ENCODE results near the gene PDE4B.

The PDE4B gene

DNA sequence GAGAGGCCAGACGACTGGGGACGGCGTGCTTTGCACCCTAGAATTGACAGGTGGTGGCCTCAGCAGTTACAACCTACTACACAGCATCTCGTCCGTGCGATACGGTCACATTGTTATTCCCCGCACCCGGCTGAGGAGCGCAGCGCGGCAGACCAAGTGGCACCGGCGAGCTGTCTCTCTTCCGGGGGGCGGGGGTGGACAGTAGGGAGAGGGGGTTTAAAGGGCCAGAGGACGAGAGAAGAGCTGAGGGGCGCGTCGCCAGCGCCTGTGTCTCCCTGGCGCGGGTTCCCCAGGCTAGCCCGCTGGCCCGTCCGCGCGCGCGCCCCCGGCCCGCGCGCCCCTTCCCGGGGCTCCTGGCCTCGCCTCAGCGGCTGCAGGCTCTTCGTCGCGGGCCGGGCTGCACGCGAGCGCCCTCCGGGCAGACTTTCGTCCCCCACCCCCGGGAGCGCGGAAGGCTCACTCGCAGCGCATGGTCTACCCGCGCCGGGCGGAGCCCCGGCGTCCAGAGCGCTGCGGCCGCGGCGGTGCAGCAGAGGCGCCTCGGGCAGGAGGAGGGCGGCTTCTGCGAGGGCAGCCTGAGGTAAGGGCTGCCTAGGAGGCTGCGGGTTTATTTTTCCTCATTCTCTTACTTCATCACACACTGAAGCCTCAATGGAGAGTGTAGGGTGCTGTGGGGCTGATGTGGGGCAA lies at the start of gene PDE4B:
TSS of gene PDE4B (plus strand) at position 227 of the 690 bp plus-strand sequence.
- Histone ChIP-seq H3K27ac (ENCODE audit: low read length) (no peak within 1 kb of the TSS), H2AFZ (ENCODE audit: low read depth, low read length) (no peak within 1 kb of the TSS), H3K4me2 (ENCODE audit: low read length) (no peak within 1 kb of the TSS), H3K79me2 (ENCODE audit: low read length) (no peaks in the 10 kb centered on the region), H3K4me3 (ENCODE audit: low read length) (no peak within 1 kb of the TSS), H3K9me3 (ENCODE audit: insufficient read depth, low read length) (0 out of 2 replicates have a peak, but pooled peaks cover 3% of the 10 kb centered on the region), H3K27me3 (ENCODE audit: low read depth, low read length) (no peaks in the 10 kb centered on the region), H3K36me3 (replicated peaks; ENCODE audit: low read depth, low read length) (no peaks in the 10 kb centered on the region), H3K4me1 (ENCODE audit: low read length) (no peaks in the 10 kb centered on the region), H4K20me1 (ENCODE audit: insufficient read depth, low read length) (no peaks in the 10 kb centered on the region), H3K9ac (ENCODE audit: low read length) (no peak within 1 kb of the TSS)
- no peak for TF ChIP-seq EZH2phosphoT487 (IDR thresholded peaks at IDR 0.05; ENCODE audit: low read depth)
- TF ChIP-seq, protein P1, sequence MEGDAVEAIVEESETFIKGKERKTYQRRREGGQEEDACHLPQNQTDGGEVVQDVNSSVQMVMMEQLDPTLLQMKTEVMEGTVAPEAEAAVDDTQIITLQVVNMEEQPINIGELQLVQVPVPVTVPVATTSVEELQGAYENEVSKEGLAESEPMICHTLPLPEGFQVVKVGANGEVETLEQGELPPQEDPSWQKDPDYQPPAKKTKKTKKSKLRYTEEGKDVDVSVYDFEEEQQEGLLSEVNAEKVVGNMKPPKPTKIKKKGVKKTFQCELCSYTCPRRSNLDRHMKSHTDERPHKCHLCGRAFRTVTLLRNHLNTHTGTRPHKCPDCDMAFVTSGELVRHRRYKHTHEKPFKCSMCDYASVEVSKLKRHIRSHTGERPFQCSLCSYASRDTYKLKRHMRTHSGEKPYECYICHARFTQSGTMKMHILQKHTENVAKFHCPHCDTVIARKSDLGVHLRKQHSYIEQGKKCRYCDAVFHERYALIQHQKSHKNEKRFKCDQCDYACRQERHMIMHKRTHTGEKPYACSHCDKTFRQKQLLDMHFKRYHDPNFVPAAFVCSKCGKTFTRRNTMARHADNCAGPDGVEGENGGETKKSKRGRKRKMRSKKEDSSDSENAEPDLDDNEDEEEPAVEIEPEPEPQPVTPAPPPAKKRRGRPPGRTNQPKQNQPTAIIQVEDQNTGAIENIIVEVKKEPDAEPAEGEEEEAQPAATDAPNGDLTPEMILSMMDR (IDR thresholded peaks at IDR 0.05; ENCODE audit: low read depth, low read length): no peak

DNA sequence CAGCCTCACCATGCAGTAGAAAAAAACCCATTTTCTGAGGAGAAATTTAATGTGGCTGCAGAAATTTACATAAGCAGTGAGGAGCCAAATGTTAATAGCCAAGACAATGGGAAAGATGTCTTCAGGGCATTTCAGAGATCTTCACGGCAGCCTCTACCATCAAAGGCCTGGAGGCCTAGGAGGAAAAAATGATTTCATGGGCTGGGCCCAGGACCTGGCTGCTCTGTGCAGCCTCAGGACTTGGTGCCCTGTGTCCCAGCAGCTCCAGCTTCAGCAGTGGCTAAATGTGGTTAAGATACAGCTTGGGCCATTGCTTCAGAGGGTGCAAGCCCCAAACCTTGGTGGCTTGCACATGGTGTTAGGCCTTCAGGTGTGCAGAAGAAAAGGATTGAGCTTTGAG lies 48.0 kb upstream of the PDE4B start:
- TF ChIP-seq EZH2phosphoT487 (IDR thresholded peaks at IDR 0.05; ENCODE audit: low read depth): no peak
- TF ChIP-seq, protein P1 (IDR thresholded peaks at IDR 0.05; ENCODE audit: low read depth, low read length): no peak
- no peaks in the 10 kb centered on the region for H3K9me3 ChIP-seq (ENCODE audit: insufficient read depth, low read length)
- H3K79me2 ChIP-seq (ENCODE audit: low read length): no peaks in the 10 kb centered on the region
- H3K27me3 ChIP-seq (ENCODE audit: low read depth, low read length): no peaks in the 10 kb centered on the region
- no peak overlapping the region for H2AFZ ChIP-seq (ENCODE audit: low read depth, low read length)
- H3K9ac ChIP-seq (ENCODE audit: low read length): no peak overlapping the region
- H3K27ac ChIP-seq (ENCODE audit: low read length): no peak overlapping the region
- no peaks in the 10 kb centered on the region for H4K20me1 ChIP-seq (ENCODE audit: insufficient read depth, low read length)
- H3K4me3 ChIP-seq (ENCODE audit: low read length): no peak overlapping the region
- no peak overlapping the region for H3K4me2 ChIP-seq (ENCODE audit: low read length)
- H3K4me1 ChIP-seq (ENCODE audit: low read length): no peaks in the 10 kb centered on the region
- no peaks in the 10 kb centered on the region for H3K36me3 ChIP-seq (replicated peaks; ENCODE audit: low read depth, low read length)

DNA sequence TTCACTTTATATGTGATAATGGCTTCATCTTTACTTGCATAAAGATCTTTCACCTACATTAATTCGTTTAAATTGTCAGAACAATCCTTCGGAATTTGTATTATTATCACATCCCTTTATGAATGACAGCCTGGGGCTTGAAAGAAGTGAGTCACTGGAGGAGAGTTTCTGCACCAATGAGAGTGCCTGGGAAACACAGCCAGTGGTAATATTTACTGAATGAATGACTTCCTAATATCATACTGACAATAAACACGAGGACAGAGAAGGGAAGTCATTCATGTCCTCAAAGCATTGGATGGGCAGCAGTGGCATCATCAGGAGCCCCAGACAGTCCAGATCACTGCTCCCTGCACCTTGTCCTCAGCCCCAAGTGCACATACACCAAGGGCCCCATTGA lies 40.7 kb upstream of the PDE4B start:
- Histone ChIP-seq H3K9ac (ENCODE audit: low read length) (no peak overlapping the region), H3K4me3 (ENCODE audit: low read length) (no peak overlapping the region), H3K4me2 (ENCODE audit: low read length) (no peak overlapping the region), H3K36me3 (replicated peaks; ENCODE audit: low read depth, low read length) (no peaks in the 10 kb centered on the region), H2AFZ (ENCODE audit: low read depth, low read length) (no peak overlapping the region), H3K9me3 (ENCODE audit: insufficient read depth, low read length) (no peaks in the 10 kb centered on the region), H3K79me2 (ENCODE audit: low read length) (no peaks in the 10 kb centered on the region), H3K27me3 (ENCODE audit: low read depth, low read length) (no peaks in the 10 kb centered on the region), H3K4me1 (ENCODE audit: low read length) (no peaks in the 10 kb centered on the region), H4K20me1 (ENCODE audit: insufficient read depth, low read length) (no peaks in the 10 kb centered on the region), H3K27ac (ENCODE audit: low read length) (no peak overlapping the region)
- TF ChIP-seq, protein P1 (IDR thresholded peaks at IDR 0.05; ENCODE audit: low read depth, low read length): no peak
- no peak for TF ChIP-seq EZH2phosphoT487 (IDR thresholded peaks at IDR 0.05; ENCODE audit: low read depth)

DNA sequence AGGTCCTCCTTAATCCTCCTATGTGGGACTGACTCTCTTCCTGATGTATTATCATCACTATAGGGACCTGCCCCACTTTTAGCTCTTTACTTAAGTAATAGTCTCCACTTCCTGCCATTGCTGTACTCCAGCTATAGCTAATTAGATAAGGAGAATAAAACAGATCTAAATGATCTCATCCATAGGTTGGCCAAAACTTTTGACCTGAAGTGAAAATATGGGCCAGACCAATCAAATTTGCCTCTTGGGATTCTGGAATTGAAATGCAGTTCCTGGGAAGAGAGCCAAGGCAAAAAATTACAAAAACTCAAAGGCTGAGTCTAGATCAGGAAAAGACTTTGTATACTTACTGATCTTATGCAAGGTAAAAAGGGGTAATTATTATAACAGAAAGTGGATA lies 36.1 kb upstream of the PDE4B start:
- TF ChIP-seq, protein P1 (IDR thresholded peaks at IDR 0.05; ENCODE audit: low read depth, low read length): no peak
- TF ChIP-seq EZH2phosphoT487 (IDR thresholded peaks at IDR 0.05; ENCODE audit: low read depth): no peak
- Histone ChIP-seq H3K4me1 (ENCODE audit: low read length) (no peaks in the 10 kb centered on the region), H2AFZ (ENCODE audit: low read depth, low read length) (no peak overlapping the region), H3K79me2 (ENCODE audit: low read length) (no peaks in the 10 kb centered on the region), H3K9me3 (ENCODE audit: insufficient read depth, low read length) (no peaks in the 10 kb centered on the region), H3K36me3 (replicated peaks; ENCODE audit: low read depth, low read length) (no peaks in the 10 kb centered on the region), H3K27ac (ENCODE audit: low read length) (no peak overlapping the region), H3K4me2 (ENCODE audit: low read length) (no peak overlapping the region), H3K27me3 (ENCODE audit: low read depth, low read length) (no peaks in the 10 kb centered on the region), H4K20me1 (ENCODE audit: insufficient read depth, low read length) (no peaks in the 10 kb centered on the region), H3K4me3 (ENCODE audit: low read length) (no peak overlapping the region), H3K9ac (ENCODE audit: low read length) (no peak overlapping the region)
